Dendritic cell treated with granulocyte-macrophage colony-stimulating factor and Interleukin-4, amounts not matched to agents 40 ng/mL and 50 ng/mL, for 4 days (primary cell): ENCODE measurements around the gene CD209.
"Not testable (repeated sequence)": the region's sequence is repeated elsewhere in the genome, so short reads cannot be mapped to it uniquely, and the experiment has no call there.

Experiments
- H3K27ac Mint-ChIP-seq: one replicate; pipeline ENCODE4 v1.8.0; 2022; ENCODE audit warnings: mild to moderate bottlenecking, mixed read lengths
- H3K27me3 Mint-ChIP-seq: one replicate; pipeline ENCODE4 v1.8.0; 2022; ENCODE audit warnings: mild to moderate bottlenecking, mixed read lengths
- H3K36me3 Mint-ChIP-seq: one replicate; pipeline ENCODE4 v1.8.0; 2022; ENCODE audit warnings: low read depth, mixed read lengths
- H3K4me1 Mint-ChIP-seq: one replicate; pipeline ENCODE4 v1.8.0; 2022; ENCODE audit warnings: low read depth, mixed read lengths
- H3K4me3 Mint-ChIP-seq: one replicate; pipeline ENCODE4 v1.8.0; 2022; ENCODE audit warnings: mild to moderate bottlenecking, moderate library complexity, mixed read lengths
- H3K9me3 Mint-ChIP-seq: one replicate; pipeline ENCODE4 v1.8.0; 2022; ENCODE audit warnings: mixed read lengths
- intact Hi-C: fragments of 100-400 bp; cut with micrococcal nuclease; formaldehyde crosslinking; loops from one replicate; pipeline ENCODE4 v1.15.0; 2022

Gene CD209

GRCh38 chr19:7759156-7759555 lies 11.8 kb upstream of the CD209 start:
- Mint-ChIP-seq H3K27ac (no peak overlapping the region), H3K9me3 (peaks cover 44% of the 10 kb centered on the region), H3K4me3 (no peak overlapping the region), H3K27me3 (peaks cover 5% of the 10 kb centered on the region), H3K36me3 (peaks cover 16% of the 10 kb centered on the region), H3K4me1 (peaks cover 25% of the 10 kb centered on the region)
- intact Hi-C loops = no loop called here

GRCh38 chr19:7757358-7757757 lies 10.0 kb upstream of the CD209 start:
- Mint-ChIP-seq H3K4me1 (peaks cover 15% of the 10 kb centered on the region), H3K4me3 (no peak overlapping the region), H3K27ac (no peak overlapping the region), H3K27me3 (peaks cover 3% of the 10 kb centered on the region), H3K9me3 (peaks cover 44% of the 10 kb centered on the region), H3K36me3 (peaks cover 16% of the 10 kb centered on the region)
- intact Hi-C loops = no loop called here

DNA sequence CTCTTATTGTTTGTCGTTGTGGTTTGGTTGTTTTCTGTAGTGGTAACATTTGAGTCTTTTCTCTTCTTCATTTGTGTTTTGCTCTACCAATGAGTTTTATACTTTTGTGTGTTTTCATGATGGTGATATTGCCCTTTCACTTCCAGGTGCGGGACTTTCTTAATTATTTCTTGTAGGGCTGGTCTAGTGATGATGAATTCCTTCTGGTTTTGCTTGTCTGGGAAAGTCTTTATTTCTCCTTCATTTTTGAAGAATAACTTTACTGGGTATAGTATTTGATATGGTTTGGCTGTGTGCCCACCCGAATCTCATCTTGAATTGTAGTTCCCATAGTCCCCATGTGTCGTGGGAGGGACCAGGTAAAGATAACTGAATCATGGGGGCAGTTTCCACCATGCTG lies 8.9 kb upstream of the CD209 start:
- Mint-ChIP-seq H3K36me3 (peaks cover 16% of the 10 kb centered on the region), H3K27me3 (peaks cover 3% of the 10 kb centered on the region), H3K4me1 (peaks cover 18% of the 10 kb centered on the region), H3K4me3 (no peak overlapping the region), H3K9me3 (peaks cover 49% of the 10 kb centered on the region), H3K27ac (no peak overlapping the region)
- intact Hi-C loops = no loop called here

DNA sequence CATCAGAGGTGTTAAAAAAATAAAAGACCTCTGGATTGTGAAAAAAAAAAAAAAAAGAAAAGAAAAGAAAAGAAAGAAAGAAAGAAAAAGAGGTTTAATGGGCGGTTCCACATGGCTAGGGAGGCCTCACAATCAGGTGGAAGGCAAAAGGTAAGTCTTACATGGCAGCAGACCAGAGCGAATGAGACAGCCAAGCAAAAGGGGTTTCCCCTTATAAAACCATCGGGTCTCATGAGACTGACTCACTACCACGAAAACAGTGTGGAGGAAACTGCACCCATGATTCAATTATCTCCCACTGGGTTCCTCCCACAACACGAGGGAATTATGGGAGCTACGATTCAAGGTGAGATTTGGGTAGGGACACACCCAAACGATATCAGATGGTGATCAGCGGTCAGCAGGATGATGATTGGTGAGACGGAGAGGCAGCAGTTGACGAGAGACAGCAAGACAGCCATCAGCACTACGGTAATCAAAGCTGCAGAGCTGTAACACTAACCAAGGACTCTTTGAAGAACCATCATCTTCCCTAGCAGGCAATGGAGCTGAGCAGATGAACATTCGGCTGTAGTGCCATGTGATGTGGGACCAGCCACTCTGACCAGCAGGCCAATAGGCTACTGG lies 3.9 kb upstream of the CD209 start:
- intact Hi-C loops = no loop called here

DNA sequence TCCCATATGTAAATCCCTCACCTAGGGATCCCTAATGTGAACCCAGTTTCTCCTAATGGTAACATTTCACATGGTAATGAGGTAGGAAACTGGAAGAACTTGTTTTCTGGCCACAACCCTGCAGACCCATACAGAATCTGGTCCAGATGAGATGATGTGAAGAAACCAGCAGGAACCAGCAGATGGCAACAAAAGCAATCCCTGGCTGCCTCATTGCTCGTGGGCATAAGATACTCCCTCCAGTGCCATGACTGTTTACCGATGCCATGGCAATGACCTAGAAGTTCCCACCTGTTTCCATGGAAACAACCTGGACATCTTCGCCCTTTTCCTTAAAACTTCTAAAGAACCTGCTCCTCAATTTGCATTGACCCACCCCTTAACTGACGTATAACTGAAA lies 1.4 kb upstream of the CD209 start:
- H3K4me3 Mint-ChIP-seq = no peak overlapping the region
- peaks cover 66% of the 10 kb centered on the region for H3K4me1 Mint-ChIP-seq
- H3K27ac Mint-ChIP-seq = peak overlapping the region; percentile 25
- peaks cover 36% of the 10 kb centered on the region for H3K36me3 Mint-ChIP-seq
- intact Hi-C loops = loop anchor here (2.0 to 5.0 kb wide), 2 partner anchors 34 to 50 kb away; no protein-coding TSS in a partner anchor
- H3K9me3 Mint-ChIP-seq = peaks cover 9% of the 10 kb centered on the region
- peaks cover 5% of the 10 kb centered on the region for H3K27me3 Mint-ChIP-seq

More for the DNA sequence above, 3.9 kb upstream of the CD209 start:
- H3K9me3 Mint-ChIP-seq = peaks cover 17% of the 10 kb centered on the region
- H3K27me3 Mint-ChIP-seq = peaks cover 5% of the 10 kb centered on the region
- H3K36me3 Mint-ChIP-seq = peaks cover 13% of the 10 kb centered on the region
- H3K4me1 Mint-ChIP-seq = peaks cover 55% of the 10 kb centered on the region
- H3K27ac Mint-ChIP-seq = peak overlapping the region; percentile 61
- no peak overlapping the region for H3K4me3 Mint-ChIP-seq

DNA sequence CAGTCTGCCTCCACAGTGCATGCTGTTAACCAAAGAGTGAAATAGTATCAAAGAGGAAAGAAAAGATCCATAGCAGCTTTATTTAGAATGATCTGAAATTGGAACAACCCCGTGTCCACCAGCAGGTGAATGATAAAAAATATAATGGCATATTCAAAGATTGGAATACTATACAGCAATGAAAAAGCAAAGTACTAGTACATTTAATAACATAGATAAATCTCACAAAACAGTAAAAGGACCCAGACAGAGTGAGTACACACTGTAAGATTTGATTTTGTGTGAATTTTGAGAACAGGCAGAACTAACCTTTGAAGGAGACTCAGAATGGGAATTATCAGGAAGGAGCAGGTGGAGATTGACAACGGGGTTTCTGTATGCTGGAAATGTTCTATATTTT lies 837 bp upstream of the CD209 start:
- H3K4me3 Mint-ChIP-seq = no peak overlapping the region
- peaks cover 68% of the 10 kb centered on the region for H3K4me1 Mint-ChIP-seq
- H3K27ac Mint-ChIP-seq = peak overlapping the region; percentile 96
- H3K27me3 Mint-ChIP-seq = peaks cover 4% of the 10 kb centered on the region
- peaks cover 42% of the 10 kb centered on the region for H3K36me3 Mint-ChIP-seq
- H3K9me3 Mint-ChIP-seq = peaks cover 9% of the 10 kb centered on the region
- intact Hi-C loops = loop anchor here (2.0 to 5.0 kb wide), 2 partner anchors 34 to 51 kb away; no protein-coding TSS in a partner anchor

- peak overlapping the region; percentile 93 for H3K4me3 Mint-ChIP-seq
- H3K4me1 Mint-ChIP-seq = peaks cover 80% of the 10 kb centered on the region
- not testable (repeated sequence) for H3K27me3 Mint-ChIP-seq, H3K9me3 Mint-ChIP-seq
- H3K36me3 Mint-ChIP-seq = peaks cover 61% of the 10 kb centered on the region
- peak overlapping the region; percentile 96 for H3K27ac Mint-ChIP-seq
- intact Hi-C loops = loop anchor here (5.0 kb wide), 1 partner anchor 36 kb away; no protein-coding TSS in a partner anchor
Observed at GRCh38 chr19:7746306-7746705, 1.0 kb downstream of the CD209 start.

GRCh38 chr19:7744871-7745650 lies 2.3 kb downstream of the CD209 start:
- Mint-ChIP-seq H3K4me3 (peak overlapping the region; percentile 77), H3K27me3 (no peaks in the 10 kb centered on the region), H3K4me1 (peaks cover 80% of the 10 kb centered on the region), H3K27ac (peak overlapping the region; percentile 71), H3K9me3 (no peaks in the 10 kb centered on the region), H3K36me3 (peaks cover 73% of the 10 kb centered on the region)
- intact Hi-C loops = loop anchor here (5.0 kb wide), 1 partner anchor 37 kb away; no protein-coding TSS in a partner anchor

DNA sequence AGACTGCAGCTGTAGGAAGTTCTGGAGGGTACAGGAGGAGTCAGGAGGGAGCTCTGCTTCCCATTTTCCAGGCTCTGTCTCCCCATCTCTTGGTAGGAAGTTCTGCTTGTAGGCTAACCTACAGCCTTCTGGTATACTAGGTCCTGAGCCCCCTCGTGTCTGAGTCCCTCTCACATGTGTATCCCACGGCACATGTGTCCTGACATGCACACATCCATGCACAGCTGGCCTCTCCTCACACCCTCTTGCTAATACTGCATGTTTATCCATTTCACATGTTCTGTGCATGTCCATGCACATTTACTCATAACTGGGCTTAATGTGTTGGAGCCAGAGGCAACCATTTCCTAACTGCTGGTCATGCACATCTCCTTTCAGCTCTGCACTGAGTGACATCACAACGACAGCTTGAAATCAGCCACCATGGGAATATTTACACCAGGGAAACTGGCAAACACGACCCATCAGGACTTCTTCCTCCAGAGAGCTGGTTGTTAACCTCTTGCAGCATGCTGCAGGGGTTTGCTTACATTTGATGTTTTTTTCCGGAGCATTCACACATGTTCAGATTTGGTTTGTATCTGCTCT lies 3.0 kb downstream of the CD209 start:
- H3K27me3 Mint-ChIP-seq = no peaks in the 10 kb centered on the region
- H3K4me1 Mint-ChIP-seq = peaks cover 87% of the 10 kb centered on the region
- H3K36me3 Mint-ChIP-seq = peaks cover 81% of the 10 kb centered on the region
- H3K9me3 Mint-ChIP-seq = no peaks in the 10 kb centered on the region
- intact Hi-C loops = no loop called here
- peak overlapping the region; percentile 71 for H3K27ac Mint-ChIP-seq
- peak overlapping the region; percentile 77 for H3K4me3 Mint-ChIP-seq

- Mint-ChIP-seq H3K4me1 (peaks cover 88% of the 10 kb centered on the region), H3K27me3 (no peaks in the 10 kb centered on the region), H3K9me3 (no peaks in the 10 kb centered on the region), H3K4me3 (peak overlapping the region; percentile 77), H3K27ac (peak overlapping the region; percentile 71), H3K36me3 (peaks cover 90% of the 10 kb centered on the region)
- intact Hi-C loops = no loop called here
Observed at GRCh38 chr19:7743425-7743841, 3.9 kb downstream of the CD209 start.

- intact Hi-C loops = no loop called here
- Mint-ChIP-seq H3K4me1 (peaks cover 87% of the 10 kb centered on the region), H3K4me3 (peak overlapping the region; percentile 77), H3K27me3 (no peaks in the 10 kb centered on the region), H3K36me3 (peaks cover 94% of the 10 kb centered on the region), H3K9me3 (no peaks in the 10 kb centered on the region), H3K27ac (peak overlapping the region; percentile 71)
Observed at GRCh38 chr19:7742991-7743390, 4.3 kb downstream of the CD209 start.

GRCh38 chr19:7742575-7742974 lies 4.8 kb downstream of the CD209 start:
- peak overlapping the region; percentile 42 for H3K4me3 Mint-ChIP-seq
- H3K36me3 Mint-ChIP-seq = peaks cover 98% of the 10 kb centered on the region
- no peaks in the 10 kb centered on the region for H3K27me3 Mint-ChIP-seq
- peaks cover 87% of the 10 kb centered on the region for H3K4me1 Mint-ChIP-seq
- H3K9me3 Mint-ChIP-seq = no peaks in the 10 kb centered on the region
- peak overlapping the region; percentile 71 for H3K27ac Mint-ChIP-seq
- intact Hi-C loops = no loop called here

DNA sequence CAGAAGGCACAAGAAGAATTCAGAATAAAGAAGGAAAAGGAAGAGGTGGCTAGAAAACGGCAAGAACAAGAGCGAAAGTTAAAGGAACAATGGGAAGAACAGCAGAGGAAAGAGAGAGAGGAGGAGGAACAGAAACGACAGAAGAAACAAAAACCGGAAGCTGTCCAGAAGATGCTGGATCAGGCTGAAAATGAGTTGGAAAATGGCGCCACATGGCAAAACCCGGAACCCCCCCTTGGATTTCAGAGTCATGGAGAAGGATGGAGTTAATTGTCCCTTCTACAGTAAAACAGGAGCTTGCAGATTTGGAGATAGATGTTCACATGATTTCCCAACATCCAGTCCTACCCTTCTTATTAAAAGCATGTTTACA lies 6.7 kb downstream of the CD209 start:
- Mint-ChIP-seq H3K27me3 (no peaks in the 10 kb centered on the region), H3K36me3 (peaks cover 88% of the 10 kb centered on the region), H3K4me1 (peaks cover 92% of the 10 kb centered on the region), H3K9me3 (no peaks in the 10 kb centered on the region), H3K4me3 (peak overlapping the region; percentile 61), H3K27ac (peak overlapping the region; percentile 87)
- intact Hi-C loops = loop anchor here (2.0 kb wide), 1 partner anchor 42 kb away; no protein-coding TSS in a partner anchor
